OCI-LY1 (cell line): ENCODE results near the gene BAIAP2.

Experiments used
- H2AFZ ChIP-seq: fragments of 200-600 bp; sonication (generic), shearing (Covaris generic); 2 replicates; pipeline ENCODE4 v1.6.0; 2014; ENCODE audit warnings: antibody characterized with exemption, mild to moderate bottlenecking, low read length
- H3F3A ChIP-seq: fragments of 200-600 bp; sonication (generic), shearing (Covaris generic); 2 replicates; pipeline ENCODE4 v1.6.0; 2014; ENCODE audit warnings: mild to moderate bottlenecking, antibody characterized with exemption, low read length, moderate library complexity; ENCODE audit not compliant: insufficient read depth
- H3K27ac ChIP-seq: fragments of 200-600 bp; sonication (generic); 2 replicates; pipeline ENCODE4 v1.5.1; 2014; ENCODE audit warnings: low read length, mixed run types, mild to moderate bottlenecking, low read depth; ENCODE audit not compliant: poor library complexity, severe bottlenecking
- H3K27me3 ChIP-seq: fragments of 200-600 bp; sonication (generic); 2 replicates; pipeline ENCODE4 v1.6.0; 2014; ENCODE audit warnings: antibody characterized with exemption, mild to moderate bottlenecking, low read length, moderate library complexity; ENCODE audit not compliant: insufficient read depth
- H3K36me3 ChIP-seq: fragments of 200-600 bp; sonication (generic); 2 replicates; pipeline ENCODE4 v1.6.1; 2014; ENCODE audit warnings: mild to moderate bottlenecking, antibody characterized with exemption, low read length, moderate library complexity, mixed read lengths; ENCODE audit not compliant: insufficient read depth
- H3K4me1 ChIP-seq: fragments of 200-600 bp; sonication (generic); 2 replicates; pipeline ENCODE4 v1.5.1; 2014; ENCODE audit warnings: mild to moderate bottlenecking, low read length, moderate library complexity; ENCODE audit not compliant: insufficient read depth, severe bottlenecking
- H3K4me2 ChIP-seq: fragments of 200-600 bp; sonication (generic), shearing (Covaris generic); 2 replicates; pipeline ENCODE4 v1.6.1; 2014; ENCODE audit warnings: low read length
- H3K4me3 ChIP-seq: fragments of 200-600 bp; sonication (generic); 2 replicates; pipeline ENCODE4 v1.5.1; 2014; ENCODE audit warnings: low read length, low read depth, mild to moderate bottlenecking, mixed read lengths; ENCODE audit not compliant: poor library complexity, severe bottlenecking
- H3K79me2 ChIP-seq: fragments of 200-600 bp; shearing (Covaris generic); 2 replicates; pipeline ENCODE4 v1.6.1; 2016; ENCODE audit warnings: mixed run types, low read length, mixed read lengths; ENCODE audit not compliant: insufficient read depth
- H3K9ac ChIP-seq: fragments of 200-600 bp; sonication (generic), shearing (Covaris generic); 2 replicates; pipeline ENCODE4 v1.6.1; 2014; ENCODE audit warnings: mild to moderate bottlenecking, low read length, mixed read lengths
- H3K9me2 ChIP-seq: fragments of 200-600 bp; sonication (generic), shearing (Covaris generic); 2 replicates; pipeline ENCODE4 v1.6.1; 2014; ENCODE audit warnings: low read depth, mild to moderate bottlenecking, low read length, mixed read lengths
- H3K9me3 ChIP-seq: fragments of 200-600 bp; shearing (Covaris generic); 2 replicates; pipeline ENCODE4 v1.6.1; 2014; ENCODE audit warnings: low read length, mixed read lengths
- H4K20me1 ChIP-seq: fragments of 200-600 bp; sonication (generic), shearing (Covaris generic); 2 replicates; pipeline ENCODE4 v1.6.0; 2016; ENCODE audit warnings: mild to moderate bottlenecking, low read length; ENCODE audit not compliant: insufficient read depth
- CTCF ChIP-seq: fragments of 200-600 bp; sonication (generic), shearing (Covaris generic); IDR thresholded peaks from 2 replicates; pipeline ENCODE4 v1.5.1; 2017; ENCODE audit warnings: mild to moderate bottlenecking, antibody characterized with exemption, low read length, moderate library complexity, mixed read lengths
- EZH2 ChIP-seq: fragments of 200-600 bp; sonication (generic), shearing (Covaris generic); IDR thresholded peaks from 2 replicates; pipeline ENCODE4 v1.8.0; 2017; ENCODE audit warnings: borderline replicate concordance, mixed run types, mild to moderate bottlenecking, antibody characterized with exemption, low read length, moderate library complexity, mixed read lengths

The BAIAP2 gene

GRCh38 chr17:81073967-81074839 is 39.3 kb downstream of the BAIAP2 start:
- Histone ChIP-seq H3K9me3 (no peaks in the 10 kb centered on the region), H3K36me3 (no peaks in the 10 kb centered on the region), H3K4me3 (no peak overlapping the region), H3K27ac (no peak overlapping the region), H3K4me2 (no peak overlapping the region), H3K27me3 (peaks cover 11% of the 10 kb centered on the region; the same call in 1 of the 2 replicates), H3K4me1 (no peaks in the 10 kb centered on the region), H2AFZ (no peak overlapping the region), H3K79me2 (no peaks in the 10 kb centered on the region), H3K9ac (no peak overlapping the region), H3K9me2 (no peaks in the 10 kb centered on the region), H4K20me1 (no peaks in the 10 kb centered on the region), H3F3A (no peaks in the 10 kb centered on the region)
- TF ChIP-seq EZH2 (no peak), CTCF (no peak)

- peaks cover 6% of the 10 kb centered on the region; the same call in 1 of the 2 replicates for H3K27me3 ChIP-seq
Measured at GRCh38 chr17:81074875-81075274, 39.9 kb downstream of the BAIAP2 start.

GRCh38 chr17:81075307-81075706 is 40.4 kb downstream of the BAIAP2 start:
- Histone ChIP-seq H3K4me1 (no peaks in the 10 kb centered on the region), H2AFZ (no peak overlapping the region), H3K36me3 (no peaks in the 10 kb centered on the region), H3F3A (no peaks in the 10 kb centered on the region), H3K9me2 (no peaks in the 10 kb centered on the region), H3K27me3 (peaks cover 2% of the 10 kb centered on the region; the same call in 1 of the 2 replicates), H3K9me3 (no peaks in the 10 kb centered on the region), H3K9ac (no peak overlapping the region), H3K27ac (no peak overlapping the region), H3K4me3 (no peak overlapping the region), H3K4me2 (no peak overlapping the region), H3K79me2 (no peaks in the 10 kb centered on the region), H4K20me1 (no peaks in the 10 kb centered on the region)
- no peak for TF ChIP-seq CTCF
- no peak for TF ChIP-seq EZH2

More at GRCh38 chr17:81074875-81075274, 39.9 kb downstream of the BAIAP2 start:
- no peak for TF ChIP-seq EZH2
- no peak for TF ChIP-seq CTCF
- H2AFZ ChIP-seq, result no peak overlapping the region
- no peaks in the 10 kb centered on the region for H3K9me3 ChIP-seq
- H3K4me3 ChIP-seq, result no peak overlapping the region
- H3F3A ChIP-seq, result no peaks in the 10 kb centered on the region
- no peaks in the 10 kb centered on the region for H3K36me3 ChIP-seq
- no peak overlapping the region for H3K4me2 ChIP-seq
- no peaks in the 10 kb centered on the region for H3K4me1 ChIP-seq
- H3K9ac ChIP-seq, result no peak overlapping the region
- no peaks in the 10 kb centered on the region for H4K20me1 ChIP-seq
- no peaks in the 10 kb centered on the region for H3K79me2 ChIP-seq
- no peak overlapping the region for H3K27ac ChIP-seq
- no peaks in the 10 kb centered on the region for H3K9me2 ChIP-seq
